NCI-H187 (cell line): ENCODE data around the gene NCK2.

Source experiments
- DNase-seq, 2 experiments: peaks; one replicate each; lab custom pipeline; 2025; lab: John Stamatoyannopoulos, UW

NCK2 gene

DNA sequence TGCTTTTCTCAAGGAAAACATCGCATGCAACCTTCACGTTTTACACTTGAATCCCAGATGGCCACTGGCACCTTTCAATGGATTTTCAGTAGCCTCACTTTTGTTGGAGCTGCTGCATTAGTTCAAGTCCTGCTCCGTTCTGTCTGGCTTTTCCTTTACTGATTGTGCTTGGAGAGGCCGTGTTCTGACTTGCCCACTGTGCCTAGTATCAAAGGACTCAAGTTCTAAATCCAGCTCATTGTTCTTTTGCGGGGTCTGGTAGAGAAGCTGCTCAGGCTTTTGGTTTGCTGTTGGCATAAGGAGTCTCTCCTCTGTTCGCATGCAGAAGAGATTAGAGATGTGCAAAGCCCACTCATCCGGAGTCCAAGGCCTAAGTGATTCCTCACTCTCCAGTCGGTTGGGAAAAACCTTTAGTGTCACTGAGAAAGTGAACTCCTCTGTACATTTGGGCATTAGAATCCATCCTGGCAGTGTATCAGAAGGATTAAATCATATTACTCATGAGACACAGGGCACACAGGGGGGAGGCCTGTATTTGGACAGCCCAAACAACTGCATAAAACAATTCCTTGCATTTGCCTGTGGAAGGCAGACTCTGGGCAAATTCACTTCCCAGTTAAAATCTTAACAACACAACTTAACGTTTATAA is 69.7 kb downstream of the NCK2 start:
- no peak for DNase-seq

DNA sequence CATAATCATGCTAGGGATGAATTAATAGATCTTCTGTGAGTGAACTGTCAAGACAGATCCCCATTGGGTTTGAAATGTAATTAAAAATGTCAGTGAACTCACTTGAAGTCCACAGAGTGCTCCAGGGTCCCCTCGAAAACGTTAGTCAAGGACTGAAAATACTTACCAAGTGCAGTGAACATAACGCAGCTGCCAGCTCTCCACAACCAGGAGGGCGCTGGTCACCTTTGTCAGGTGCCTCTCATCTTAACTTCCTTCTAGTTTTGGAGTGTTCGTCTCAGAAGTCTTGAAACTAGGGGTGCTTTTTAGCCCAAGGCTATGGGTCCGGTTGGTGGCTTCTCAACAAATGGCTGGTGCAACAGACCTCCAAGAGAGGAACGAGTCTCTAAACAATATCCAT is 70.7 kb downstream of the NCK2 start:
- DNase-seq: no peak

DNA sequence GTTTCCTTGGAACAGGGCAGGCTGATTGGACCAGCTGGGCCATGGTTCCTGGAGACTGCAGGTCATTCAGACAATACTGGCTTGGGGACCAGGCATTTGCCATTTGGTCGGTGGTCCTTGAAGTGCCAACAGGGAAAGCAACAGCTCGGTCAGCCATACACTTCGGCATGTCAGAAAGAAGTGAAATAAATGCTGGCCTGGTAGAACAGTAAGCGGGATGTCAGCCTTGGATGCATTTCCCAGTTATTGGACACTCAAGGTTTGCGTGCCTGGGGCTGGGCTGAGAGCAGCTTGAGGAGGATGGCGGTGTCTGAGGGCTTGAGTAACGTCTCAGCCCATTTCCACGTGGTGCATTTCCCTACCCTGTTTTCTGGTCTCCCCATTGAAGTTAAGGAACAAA is 75.4 kb downstream of the NCK2 start:
- no peak for DNase-seq

DNA sequence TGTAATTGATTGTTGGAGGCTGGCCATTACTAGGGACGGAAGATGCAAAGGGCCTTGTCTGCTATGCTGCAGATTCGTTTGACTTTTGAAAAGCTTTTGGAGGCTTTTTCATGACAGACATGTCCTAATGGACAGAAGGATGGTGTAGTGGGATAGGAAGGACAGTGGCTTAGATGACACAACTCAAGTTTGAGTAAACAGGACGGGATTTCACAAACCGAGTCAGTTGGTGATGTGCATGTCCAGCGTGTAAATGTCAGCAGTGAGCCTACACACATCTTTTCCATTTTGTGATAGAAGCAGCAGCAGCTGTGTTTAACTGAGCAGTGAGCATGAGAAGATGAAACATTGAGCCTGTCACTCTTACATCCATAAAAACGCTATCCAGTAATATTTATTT is 76.0 kb downstream of the NCK2 start:
- no peak for DNase-seq

DNA sequence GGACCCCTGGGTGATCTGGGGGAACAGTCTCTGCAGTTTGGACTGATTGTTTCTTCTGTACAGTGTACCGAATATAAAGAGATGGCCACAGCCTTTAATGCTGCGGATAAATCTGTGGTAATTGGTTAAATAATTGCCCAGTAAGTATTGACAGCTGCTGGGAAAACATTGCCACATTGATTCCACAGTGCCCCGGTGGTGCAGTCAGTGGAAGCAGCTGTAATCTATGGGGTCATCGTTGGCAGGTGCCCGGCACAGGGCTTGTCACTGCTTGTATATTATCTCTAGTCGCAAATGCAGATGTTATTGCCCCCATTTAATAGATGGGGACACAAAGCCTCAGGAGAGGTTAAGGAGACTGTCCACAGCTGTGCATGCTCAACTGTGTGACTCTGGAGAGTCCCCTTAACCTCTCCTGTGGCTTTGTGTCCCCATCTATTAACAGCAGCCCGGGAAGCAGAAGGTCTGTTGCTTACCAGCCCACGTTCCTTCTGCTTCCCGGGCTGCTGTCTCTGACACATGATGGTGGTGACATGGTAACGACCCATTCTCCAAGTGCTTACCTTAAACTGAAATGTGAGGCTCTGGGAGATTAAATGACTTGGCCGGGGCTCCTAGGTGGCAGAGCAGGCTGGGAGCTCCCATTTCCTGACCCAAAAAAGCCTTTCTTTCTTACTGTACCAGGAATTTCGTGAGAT is 76.9 kb downstream of the NCK2 start:
- DNase-seq: no peak

DNA sequence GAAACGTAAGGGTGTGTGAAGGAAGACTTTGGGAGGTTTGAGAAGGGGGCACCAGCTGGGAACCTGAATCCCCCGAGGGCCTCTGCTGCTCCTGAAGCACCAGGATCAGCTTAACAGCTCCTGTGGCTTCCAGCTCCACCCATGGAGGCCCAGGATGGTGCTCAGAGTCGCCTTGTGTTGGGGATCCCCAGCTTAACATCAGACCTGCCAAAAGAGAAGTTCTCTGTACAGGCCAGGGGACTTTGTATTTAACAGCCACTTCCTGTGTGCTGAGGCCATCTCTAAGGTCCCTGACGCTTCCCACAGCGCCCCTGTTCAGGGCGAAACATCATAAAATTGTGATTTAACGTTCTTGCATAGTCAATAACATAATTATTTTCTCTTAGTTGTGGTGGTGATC is 77.5 kb downstream of the NCK2 start:
- DNase-seq: no peak

DNA sequence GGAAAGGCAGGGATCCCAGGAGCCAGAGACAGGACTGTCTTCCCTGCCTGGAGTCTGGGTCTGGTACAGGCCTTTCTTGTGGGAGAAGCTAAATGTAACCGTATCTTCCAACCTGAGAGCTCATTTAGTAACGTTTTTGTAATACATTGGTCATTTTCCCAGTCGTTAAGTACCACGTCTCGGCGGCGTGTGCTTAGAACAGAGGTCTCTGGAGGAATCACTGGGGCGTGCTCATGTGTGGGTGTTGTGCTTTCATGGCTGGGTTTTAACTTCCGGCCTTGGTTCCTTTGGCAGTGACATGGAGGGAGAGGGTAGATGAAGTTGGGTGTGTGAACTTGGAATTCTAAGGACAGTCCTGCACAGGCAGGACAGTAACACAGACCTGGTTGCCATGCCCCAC is 79.7 kb downstream of the NCK2 start:
- DNase-seq: no peak

DNA sequence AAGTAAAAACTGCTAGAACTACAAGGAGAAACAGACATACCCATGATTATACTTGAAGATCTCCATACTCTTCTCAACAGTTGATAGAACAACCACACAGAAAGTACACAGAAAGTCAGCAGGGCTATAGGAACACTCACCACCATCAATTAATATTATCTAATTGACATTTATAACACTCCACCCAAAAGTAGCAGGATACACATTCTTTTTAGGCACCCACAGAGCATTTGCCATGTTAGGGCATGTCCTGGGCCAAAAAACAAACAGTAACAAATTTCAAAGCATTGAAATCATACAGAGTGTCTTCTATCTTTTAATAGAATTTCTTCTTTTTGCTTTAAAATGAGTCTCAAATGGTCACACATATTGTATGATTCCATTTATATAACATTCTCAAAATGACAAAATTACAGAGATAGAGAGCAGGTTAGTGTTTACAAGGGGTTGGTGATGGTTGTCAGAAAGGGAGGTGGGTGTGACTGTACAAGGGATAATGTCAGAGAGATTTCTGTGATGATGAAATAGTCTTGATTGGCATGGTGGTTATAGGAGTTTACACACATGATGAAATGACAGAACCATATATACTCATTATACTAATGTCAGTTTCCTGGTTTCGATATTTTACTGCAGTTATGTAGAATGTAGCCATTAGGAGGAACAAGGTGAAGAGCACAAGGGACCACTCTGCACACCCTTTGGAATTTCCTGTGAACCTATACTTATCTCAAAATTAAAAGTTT is 82.8 kb downstream of the NCK2 start:
- no peak for DNase-seq

DNA sequence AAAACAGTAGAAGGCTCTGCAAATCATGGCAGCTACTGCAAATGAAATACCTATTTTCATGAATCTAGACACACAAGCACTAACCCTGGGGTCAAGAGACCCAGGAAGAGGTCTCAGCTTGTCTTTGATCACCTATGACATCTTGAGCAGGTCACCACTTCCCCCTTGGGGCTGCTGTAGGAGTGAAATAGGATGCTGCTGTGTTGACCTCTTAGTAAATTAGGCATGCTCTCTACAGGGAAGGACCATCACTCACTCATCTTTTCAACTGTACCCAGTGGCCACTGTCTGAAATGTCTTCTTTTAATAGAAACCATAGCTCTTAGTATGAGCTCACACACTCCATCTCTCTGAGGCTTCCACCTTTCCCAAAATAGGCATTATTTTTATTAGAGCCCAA is 83.8 kb downstream of the NCK2 start:
- DNase-seq: no peak

DNA sequence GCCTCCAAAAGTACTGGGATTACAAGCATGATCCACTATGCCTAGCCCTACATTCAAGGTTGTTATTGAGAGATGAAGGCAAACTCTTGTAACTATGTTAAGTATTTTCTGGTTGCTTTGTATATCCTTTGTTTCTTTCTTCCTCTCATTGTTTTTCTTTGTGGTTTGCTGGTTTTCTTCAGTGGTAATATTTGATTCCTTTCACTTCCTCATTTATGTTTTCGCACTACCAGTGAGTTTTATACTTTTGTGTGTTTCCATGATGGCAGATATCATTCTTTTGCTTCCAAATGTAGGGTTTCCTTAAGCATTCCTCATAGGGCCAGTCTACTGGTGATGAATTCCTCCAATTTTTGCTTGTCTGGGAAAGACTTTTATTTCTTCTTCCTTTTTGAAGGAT is 90.2 kb downstream of the NCK2 start:
- DNase-seq: no peak

DNA sequence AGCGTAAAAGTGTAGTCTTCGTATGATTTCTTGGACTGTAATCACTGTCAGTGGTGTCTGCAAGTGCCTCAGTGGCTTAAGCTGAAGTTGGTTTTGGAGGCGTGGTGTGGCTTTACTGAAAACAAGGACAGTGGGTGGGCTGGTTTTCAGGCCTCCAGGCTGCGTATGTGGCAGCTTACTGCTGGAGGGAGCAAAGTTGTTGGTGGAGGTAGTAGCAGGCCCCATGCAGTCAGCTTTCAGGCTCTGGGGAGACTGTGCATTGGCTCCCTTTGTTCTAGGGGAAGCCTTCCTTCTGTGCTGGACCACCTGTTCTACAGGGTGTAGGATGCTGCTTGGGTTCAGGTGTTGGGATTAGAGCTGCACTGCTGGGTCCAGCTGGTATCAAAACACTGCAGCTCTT is 91.6 kb downstream of the NCK2 start:
- no peak for DNase-seq

DNA sequence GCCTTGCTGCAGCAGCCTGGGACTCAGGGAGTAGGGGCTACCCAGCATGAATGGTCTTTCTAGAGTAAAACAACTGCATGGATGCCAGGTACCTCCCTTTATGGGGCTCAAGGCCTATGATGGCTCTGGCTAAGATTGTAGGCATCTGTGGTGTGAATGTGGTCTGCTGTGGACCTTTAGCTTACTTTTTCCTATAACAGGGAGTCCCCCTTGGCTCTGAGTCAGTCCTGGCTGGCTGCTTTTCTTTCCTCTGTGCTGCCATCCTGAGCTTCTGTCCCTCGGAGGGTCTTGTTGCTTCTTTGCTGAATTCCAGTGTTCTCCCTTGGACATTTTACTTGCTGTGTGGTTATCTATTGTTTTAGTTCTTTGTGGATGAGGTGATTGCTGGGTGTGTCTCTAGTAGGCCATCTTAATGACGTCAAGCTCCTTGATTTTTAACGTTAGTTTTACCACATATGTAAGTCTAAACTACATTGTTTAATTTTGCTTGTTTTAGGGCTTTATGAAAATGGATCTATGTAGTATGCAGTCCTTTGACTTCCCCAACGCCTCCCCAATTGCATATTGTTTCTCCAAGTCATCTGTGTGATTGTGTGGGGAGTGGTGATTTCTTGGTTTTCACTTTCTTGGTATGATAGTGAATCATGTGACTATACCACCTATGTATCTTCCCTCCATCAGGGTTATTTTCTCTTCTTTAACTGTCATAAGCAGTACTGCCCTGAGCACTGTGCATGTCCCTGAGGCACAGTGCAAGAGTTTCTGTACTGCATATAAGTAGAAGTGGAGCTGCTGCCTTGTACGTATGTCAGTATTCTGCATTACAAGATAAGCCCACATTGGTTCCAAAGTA is 92.4 kb downstream of the NCK2 start:
- no peak for DNase-seq

DNA sequence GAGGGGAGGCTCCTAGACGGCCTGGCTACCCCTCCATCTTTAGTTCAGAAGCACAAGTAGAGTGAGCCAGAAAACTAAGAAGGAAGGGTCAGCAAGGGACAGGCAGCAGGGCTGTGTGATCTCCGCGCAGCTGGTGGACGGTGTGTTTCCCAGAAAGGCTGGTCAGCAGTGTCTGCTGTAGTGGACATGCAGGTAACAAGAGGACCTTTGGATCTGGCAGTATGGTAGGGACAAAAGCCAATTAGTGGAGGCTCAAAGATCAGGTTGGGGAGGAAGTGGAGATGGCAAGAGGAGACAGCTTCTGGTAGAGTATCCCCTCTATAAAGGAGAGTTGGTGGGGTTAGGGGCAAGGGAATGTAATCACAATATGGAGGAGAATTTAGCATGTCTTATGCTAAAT is 95.1 kb downstream of the NCK2 start:
- no peak for DNase-seq

DNA sequence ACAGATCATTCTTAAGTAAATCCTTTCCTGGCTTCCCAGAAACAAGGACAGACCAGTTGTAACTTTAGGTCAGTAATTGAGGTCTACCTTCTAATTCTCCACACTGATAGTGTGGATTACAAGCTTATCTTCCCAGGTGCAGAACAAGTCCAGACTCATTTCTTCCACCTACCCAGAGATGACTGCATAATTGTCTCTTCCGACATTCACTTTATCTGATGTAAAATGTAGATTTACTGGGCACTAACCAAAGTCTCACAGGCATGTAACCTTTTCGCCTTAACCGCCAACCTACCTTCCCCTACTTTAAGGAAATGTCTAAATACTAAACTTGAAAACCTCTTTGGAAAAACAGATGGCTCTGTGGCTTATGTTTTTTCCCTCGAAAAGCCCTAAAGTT is 96.2 kb downstream of the NCK2 start:
- no peak for DNase-seq

DNA sequence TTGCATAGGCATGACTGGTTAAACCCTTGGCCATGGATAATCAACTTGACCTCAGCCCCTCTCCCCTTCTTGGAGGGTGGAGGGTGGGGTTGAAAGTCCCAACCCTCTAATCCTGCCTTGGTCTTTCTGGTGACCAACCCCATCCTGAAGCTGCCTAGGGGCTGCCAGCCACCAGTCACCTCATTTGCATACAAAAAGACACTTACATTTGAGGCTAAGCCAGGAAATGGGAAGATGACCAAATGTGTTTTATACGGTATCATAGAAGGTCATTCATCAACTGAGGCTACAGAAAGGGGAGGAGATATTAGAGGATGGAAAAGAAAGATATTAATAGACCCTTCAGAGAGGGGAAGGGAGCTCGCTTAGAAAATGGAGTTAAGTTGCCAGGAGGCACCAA is 96.8 kb downstream of the NCK2 start:
- no peak for DNase-seq

DNA sequence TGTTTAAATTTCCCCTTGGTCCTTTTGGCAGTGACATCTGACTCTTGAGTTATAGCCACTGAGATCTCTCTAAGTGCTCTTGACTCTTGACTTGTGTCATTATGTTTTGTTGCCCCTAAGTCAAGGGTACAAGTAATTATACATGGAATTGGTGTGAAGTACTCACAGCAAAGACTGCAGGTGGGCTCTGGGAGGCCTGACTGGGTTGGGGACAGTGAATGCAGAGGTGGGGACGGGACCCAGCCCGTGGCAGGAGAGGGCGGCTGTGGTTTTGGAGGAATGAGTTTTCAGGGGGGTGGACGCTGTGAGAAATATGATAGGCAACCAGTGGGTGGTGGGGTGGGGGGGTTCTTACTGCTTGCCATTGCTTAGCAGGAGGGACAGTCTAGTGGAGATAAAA is 97.8 kb downstream of the NCK2 start:
- no peak for DNase-seq

DNA sequence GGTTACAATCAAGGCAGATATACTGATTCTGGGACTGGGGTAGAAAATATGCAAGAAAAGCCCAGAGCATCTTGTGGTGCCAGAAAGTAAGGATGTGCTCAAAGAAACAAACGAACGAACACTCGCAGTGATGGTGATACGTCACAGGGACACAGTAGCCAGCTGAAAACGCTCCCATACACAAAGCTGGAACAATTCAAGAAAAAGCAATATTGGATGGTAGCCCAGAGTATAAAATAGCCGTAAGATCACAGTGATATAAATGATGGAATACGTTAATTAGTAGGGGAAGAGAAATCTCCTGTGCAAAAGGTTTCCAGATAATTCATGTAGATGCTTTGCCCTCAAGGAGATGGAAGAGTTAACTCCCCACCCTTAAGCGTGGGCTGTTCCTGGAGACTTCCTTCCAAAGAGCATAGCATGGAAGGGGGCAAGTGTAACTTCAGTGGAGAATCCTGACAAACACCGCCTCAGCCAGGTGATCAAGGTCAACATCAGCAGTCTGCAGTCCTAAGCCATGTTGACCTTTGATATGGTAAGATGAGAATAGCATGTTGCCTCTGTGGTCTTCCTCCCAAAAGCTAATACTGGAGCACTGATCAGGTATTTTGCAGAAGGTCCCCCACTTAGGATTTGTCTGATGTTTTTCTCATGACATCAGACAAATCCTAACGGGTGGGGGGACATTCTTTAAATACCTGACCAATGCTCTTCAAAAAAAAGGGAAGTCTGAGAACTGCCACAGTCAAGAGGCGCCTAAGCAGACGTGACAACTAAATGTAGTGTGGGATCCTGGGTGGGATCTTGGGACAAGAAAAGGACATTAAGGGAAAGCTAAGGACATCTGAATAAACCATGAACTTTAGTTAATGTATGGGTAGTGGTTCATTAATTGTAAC is 99.0 kb downstream of the NCK2 start:
- DNase-seq: no peak

DNA sequence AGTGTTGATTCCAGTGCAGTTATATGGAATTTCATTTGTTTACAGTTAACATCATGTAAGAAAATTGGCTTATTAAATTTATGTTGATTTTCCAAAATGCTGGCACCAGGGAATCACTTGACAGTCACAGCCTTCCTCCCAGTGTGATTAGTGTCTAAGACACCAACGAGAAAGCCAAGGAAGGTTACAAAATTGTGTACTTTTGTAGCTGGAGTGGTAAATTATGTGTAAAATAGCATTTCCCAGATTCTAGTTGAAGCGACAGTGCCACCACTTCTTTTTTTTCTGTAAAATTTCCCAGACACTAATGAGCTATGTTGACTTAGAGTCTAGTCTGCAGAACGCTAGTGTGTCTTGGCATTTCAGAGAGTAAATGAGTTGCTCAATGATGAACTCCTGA is 101.3 kb downstream of the NCK2 start:
- no peak for DNase-seq

DNA sequence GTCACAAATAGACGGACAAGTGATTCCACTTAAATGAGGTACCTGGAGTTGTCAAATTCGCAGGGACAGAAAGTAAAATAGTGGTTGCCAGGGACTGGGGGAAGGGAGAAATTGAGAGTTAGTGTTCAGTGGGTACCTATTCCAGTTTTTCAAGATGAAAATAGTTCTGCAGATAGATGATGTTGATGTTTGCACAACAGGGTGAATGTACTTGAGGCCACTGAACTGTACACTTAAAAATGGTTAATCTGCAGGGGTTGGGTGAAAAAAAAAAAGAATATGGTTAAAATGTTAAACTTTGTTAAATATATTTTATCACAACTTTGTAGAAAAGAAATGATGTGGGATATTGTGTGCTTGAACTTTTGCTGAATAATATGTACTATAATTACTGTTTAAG is 102.3 kb downstream of the NCK2 start:
- no peak for DNase-seq

DNA sequence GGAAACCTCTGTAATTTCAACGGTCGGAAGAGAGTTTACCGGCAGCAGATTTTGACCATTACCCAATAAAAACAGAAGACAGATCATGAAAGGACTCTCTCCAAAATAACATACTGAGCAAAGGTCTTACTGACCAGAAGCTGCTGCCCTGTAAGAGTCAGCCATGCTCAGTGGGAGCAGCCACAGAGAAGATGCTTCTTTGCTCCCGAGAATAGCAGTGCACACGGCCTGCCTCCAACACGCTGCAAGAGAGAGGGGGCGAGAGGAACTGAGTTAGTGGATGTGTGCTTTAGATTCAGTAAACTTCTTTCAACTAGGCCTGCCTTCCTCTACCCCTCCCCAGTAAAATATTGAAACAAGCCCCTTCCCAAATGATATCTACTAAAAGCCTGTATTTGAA is 103.7 kb downstream of the NCK2 start:
- no peak for DNase-seq

DNA sequence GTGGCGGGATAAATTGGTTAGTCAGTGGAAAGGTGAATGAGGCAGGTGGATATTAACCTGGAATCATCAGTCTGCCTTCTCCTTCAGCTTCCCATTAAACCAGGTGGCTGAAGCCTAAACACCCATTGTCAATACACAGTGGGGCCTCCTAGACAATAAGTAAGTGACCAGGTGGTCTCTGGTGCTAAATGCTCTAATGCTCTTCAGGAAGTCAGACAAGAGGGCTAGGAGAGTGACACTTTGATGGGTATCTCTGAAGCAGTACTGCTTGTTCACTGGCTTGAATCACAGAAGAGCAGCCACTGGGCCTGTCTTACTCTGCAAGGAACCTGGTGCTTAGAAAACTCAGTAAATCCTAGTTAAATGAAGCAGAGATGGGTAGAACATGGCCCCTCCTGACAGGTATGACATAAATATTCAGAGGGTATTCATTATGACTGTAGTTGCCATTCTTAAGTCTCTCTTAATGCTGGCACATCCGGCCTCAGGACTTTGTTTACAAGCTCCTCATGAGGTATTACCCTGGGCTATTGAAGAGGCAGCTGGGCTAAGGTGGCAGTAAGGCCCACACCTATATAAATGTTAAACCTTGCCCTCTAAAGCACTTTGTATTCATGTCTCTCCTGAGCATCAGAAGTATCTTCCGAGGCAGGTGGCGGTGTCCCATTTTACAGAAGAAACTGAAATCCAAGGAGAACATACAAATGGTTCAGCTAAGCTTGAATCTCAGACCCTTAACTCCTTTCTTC is 104.9 kb downstream of the NCK2 start:
- no peak for DNase-seq
